22Rv1 (cell line): Measurements from ENCODE around the gene UBE2E2.

ENCODE experiments used
- ZFX ChIP-seq: fragments of 450-650 bp; IDR thresholded peaks from 2 replicates; pipeline ENCODE4 v1.6.1; 2017; ENCODE audit warnings: antibody characterized with exemption, borderline replicate concordance
- TF ChIP-seq, protein P1 (sequence below): fragments of 450-650 bp; IDR thresholded peaks from 2 replicates; pipeline ENCODE4 v1.5.1; 2017; ENCODE audit warnings: mild to moderate bottlenecking

- TF ChIP-seq, protein P1, sequence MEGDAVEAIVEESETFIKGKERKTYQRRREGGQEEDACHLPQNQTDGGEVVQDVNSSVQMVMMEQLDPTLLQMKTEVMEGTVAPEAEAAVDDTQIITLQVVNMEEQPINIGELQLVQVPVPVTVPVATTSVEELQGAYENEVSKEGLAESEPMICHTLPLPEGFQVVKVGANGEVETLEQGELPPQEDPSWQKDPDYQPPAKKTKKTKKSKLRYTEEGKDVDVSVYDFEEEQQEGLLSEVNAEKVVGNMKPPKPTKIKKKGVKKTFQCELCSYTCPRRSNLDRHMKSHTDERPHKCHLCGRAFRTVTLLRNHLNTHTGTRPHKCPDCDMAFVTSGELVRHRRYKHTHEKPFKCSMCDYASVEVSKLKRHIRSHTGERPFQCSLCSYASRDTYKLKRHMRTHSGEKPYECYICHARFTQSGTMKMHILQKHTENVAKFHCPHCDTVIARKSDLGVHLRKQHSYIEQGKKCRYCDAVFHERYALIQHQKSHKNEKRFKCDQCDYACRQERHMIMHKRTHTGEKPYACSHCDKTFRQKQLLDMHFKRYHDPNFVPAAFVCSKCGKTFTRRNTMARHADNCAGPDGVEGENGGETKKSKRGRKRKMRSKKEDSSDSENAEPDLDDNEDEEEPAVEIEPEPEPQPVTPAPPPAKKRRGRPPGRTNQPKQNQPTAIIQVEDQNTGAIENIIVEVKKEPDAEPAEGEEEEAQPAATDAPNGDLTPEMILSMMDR: no peak
- no peak for TF ChIP-seq ZFX
These were observed 45.8 kb upstream of the UBE2E2 start for GRCh38 chr3:23157331-23157730.
